ENCODE data around the gene GOLGA8R. TPM values are rescaled to one million over a fixed set of nuclear protein-coding genes. Genes with fewer than 3 reads are reported as not detected.
"Not testable (repeated sequence)": the region's sequence is repeated elsewhere in the genome, so short reads cannot be mapped to it uniquely, and the experiment has no call there.

The GOLGA8R gene, protein sequence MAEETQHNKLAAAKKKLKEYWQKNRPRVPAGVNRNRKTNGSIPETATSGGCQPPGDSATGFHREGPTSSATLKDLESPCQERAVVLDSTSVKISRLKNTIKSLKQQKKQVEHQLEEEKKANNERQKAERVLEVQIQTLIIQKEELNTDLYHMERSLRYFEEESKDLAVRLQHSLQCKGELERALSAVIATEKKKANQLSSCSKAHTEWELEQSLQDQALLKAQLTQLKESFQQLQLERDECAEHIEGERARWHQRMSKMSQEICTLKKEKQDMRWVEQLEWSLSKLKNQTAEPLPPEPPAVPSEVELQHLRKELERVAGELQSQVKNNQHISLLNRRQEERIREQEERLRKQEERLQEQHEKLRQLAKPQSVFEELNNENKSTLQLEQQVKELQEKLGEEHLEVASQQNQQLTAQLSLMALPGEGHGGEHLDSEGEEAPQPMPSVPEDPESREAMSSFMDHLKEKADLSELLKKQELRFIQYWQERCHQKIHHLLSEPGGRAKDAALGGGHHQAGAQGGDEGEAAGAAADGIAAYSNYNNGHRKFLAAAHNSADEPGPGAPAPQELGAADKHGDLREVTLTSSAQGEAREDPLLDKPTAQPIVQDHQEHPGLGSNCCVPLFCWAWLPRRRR
- total RNA-seq (2021) (0.90 and 1.4 TPM in 2 replicates), Bru-seq, nascent RNA (percentile 10 among the genes with signal in this experiment), BruChase-seq, experiment 1, labeled RNA remaining after a 2-hour chase (percentile 12 among the genes with signal in this experiment), BruChase-seq, experiment 2, labeled RNA remaining after a 6-hour chase (percentile 18 among the genes with signal in this experiment)
- long read RNA-seq = 0 reads

GRCh38 chr15:30414160-30414559 is at the start of gene GOLGA8R:
Gene GOLGA8R (minus strand): TSS chr15:30414260. CDS start chr15:30414162, 98 bp downstream.
- H2AFZ ChIP-seq; BruUV-seq (replicated peaks); H3K4me3 ChIP-seq; intact Hi-C loops (cut with micrococcal nuclease; ENCODE audit: unreplicated experiment); CTCF ChIA-PET; POLR2A ChIA-PET (ENCODE audit: unreplicated experiment); H3K4me2 ChIP-seq; H3F3A ChIP-seq (ENCODE audit: insufficient read depth, low read depth); H3K9me3 ChIP-seq (ENCODE audit: insufficient read depth, low read depth); H3K27ac ChIP-seq; H4K20me1 ChIP-seq (ENCODE audit: insufficient read depth); H3K36me3 ChIP-seq (ENCODE audit: low read depth); DNase-seq; H3K9me2 ChIP-seq (ENCODE audit: insufficient read depth); H3K4me1 ChIP-seq (replicated peaks; ENCODE audit: insufficient read depth); H3K27me3 ChIP-seq (ENCODE audit: insufficient read depth, low read depth); H3K79me2 ChIP-seq (ENCODE audit: low read depth): not testable (repeated sequence)

GRCh38 chr15:30463849-30464248 is 49.8 kb upstream of the GOLGA8R start:
- H3K79me2 ChIP-seq (ENCODE audit: low read depth); CTCF ChIA-PET; H2AFZ ChIP-seq; H3K36me3 ChIP-seq (ENCODE audit: low read depth); H3K27me3 ChIP-seq (ENCODE audit: insufficient read depth, low read depth); H3K4me1 ChIP-seq (replicated peaks; ENCODE audit: insufficient read depth); POLR2A ChIA-PET (ENCODE audit: unreplicated experiment); H3F3A ChIP-seq (ENCODE audit: insufficient read depth, low read depth); H3K27ac ChIP-seq; BruUV-seq (replicated peaks); H3K4me2 ChIP-seq; H4K20me1 ChIP-seq (ENCODE audit: insufficient read depth); H3K9me2 ChIP-seq (ENCODE audit: insufficient read depth); DNase-seq; H3K9me3 ChIP-seq (ENCODE audit: insufficient read depth, low read depth); H3K4me3 ChIP-seq; intact Hi-C loops (cut with micrococcal nuclease; ENCODE audit: unreplicated experiment): not testable (repeated sequence)

DNA sequence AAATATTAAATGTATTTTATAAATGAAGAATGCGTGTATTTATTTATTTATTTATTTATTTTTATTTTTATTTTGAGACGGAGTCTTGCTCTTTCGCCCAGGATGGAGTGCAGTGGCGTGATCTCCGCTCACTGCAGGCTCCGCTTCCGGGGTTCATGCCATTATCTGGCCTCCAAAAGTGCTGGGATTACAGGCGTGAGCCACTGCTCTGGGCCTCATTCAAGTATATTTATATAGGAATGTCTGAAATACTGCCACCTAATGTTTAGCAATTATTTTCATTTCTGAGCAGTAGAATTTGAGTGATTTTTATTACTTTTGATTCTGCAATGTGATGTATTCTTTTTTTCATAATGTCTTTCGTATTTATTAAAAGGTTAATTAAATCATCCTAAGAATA is 48.1 kb upstream of the GOLGA8R start:
- DNase-seq; H3K27me3 ChIP-seq (ENCODE audit: insufficient read depth, low read depth); H3K4me3 ChIP-seq; H3F3A ChIP-seq (ENCODE audit: insufficient read depth, low read depth); H3K4me1 ChIP-seq (replicated peaks; ENCODE audit: insufficient read depth); H3K9me3 ChIP-seq (ENCODE audit: insufficient read depth, low read depth); H3K36me3 ChIP-seq (ENCODE audit: low read depth); H4K20me1 ChIP-seq (ENCODE audit: insufficient read depth); H2AFZ ChIP-seq; POLR2A ChIA-PET (ENCODE audit: unreplicated experiment); H3K27ac ChIP-seq; intact Hi-C loops (cut with micrococcal nuclease; ENCODE audit: unreplicated experiment); CTCF ChIA-PET; H3K79me2 ChIP-seq (ENCODE audit: low read depth); H3K9me2 ChIP-seq (ENCODE audit: insufficient read depth); BruUV-seq (replicated peaks); H3K4me2 ChIP-seq: not testable (repeated sequence)

- H2AFZ ChIP-seq; H3K9me2 ChIP-seq (ENCODE audit: insufficient read depth); H3K36me3 ChIP-seq (ENCODE audit: low read depth); POLR2A ChIA-PET (ENCODE audit: unreplicated experiment); H3K27ac ChIP-seq; H3F3A ChIP-seq (ENCODE audit: insufficient read depth, low read depth); intact Hi-C loops (cut with micrococcal nuclease; ENCODE audit: unreplicated experiment); H3K4me1 ChIP-seq (replicated peaks; ENCODE audit: insufficient read depth); BruUV-seq (replicated peaks); H4K20me1 ChIP-seq (ENCODE audit: insufficient read depth); CTCF ChIA-PET; H3K79me2 ChIP-seq (ENCODE audit: low read depth); H3K4me2 ChIP-seq; H3K9me3 ChIP-seq (ENCODE audit: insufficient read depth, low read depth); H3K27me3 ChIP-seq (ENCODE audit: insufficient read depth, low read depth); H3K4me3 ChIP-seq: not testable (repeated sequence)
- DNase-seq = peak in 1 of 2 experiments; percentile 15
These were observed 38.6 kb upstream of the GOLGA8R start for GRCh38 chr15:30452702-30453101.

GRCh38 chr15:30438348-30438747 is 24.3 kb upstream of the GOLGA8R start:
- H3K36me3 ChIP-seq (ENCODE audit: low read depth); H2AFZ ChIP-seq; POLR2A ChIA-PET (ENCODE audit: unreplicated experiment); H3K27ac ChIP-seq; H4K20me1 ChIP-seq (ENCODE audit: insufficient read depth); H3K4me3 ChIP-seq; CTCF ChIA-PET; H3K9me2 ChIP-seq (ENCODE audit: insufficient read depth); intact Hi-C loops (cut with micrococcal nuclease; ENCODE audit: unreplicated experiment); H3K27me3 ChIP-seq (ENCODE audit: insufficient read depth, low read depth); H3K9me3 ChIP-seq (ENCODE audit: insufficient read depth, low read depth); BruUV-seq (replicated peaks); H3F3A ChIP-seq (ENCODE audit: insufficient read depth, low read depth); H3K4me2 ChIP-seq; H3K4me1 ChIP-seq (replicated peaks; ENCODE audit: insufficient read depth); DNase-seq; H3K79me2 ChIP-seq (ENCODE audit: low read depth): not testable (repeated sequence)

GRCh38 chr15:30435878-30436277 is 21.8 kb upstream of the GOLGA8R start:
- POLR2A ChIA-PET (ENCODE audit: unreplicated experiment); H3K36me3 ChIP-seq (ENCODE audit: low read depth); H3K9me3 ChIP-seq (ENCODE audit: insufficient read depth, low read depth); CTCF ChIA-PET; H3K4me2 ChIP-seq; H3K27me3 ChIP-seq (ENCODE audit: insufficient read depth, low read depth); H3K79me2 ChIP-seq (ENCODE audit: low read depth); H4K20me1 ChIP-seq (ENCODE audit: insufficient read depth); BruUV-seq (replicated peaks); H3K27ac ChIP-seq; H3F3A ChIP-seq (ENCODE audit: insufficient read depth, low read depth); H3K9me2 ChIP-seq (ENCODE audit: insufficient read depth); H2AFZ ChIP-seq; intact Hi-C loops (cut with micrococcal nuclease; ENCODE audit: unreplicated experiment); H3K4me1 ChIP-seq (replicated peaks; ENCODE audit: insufficient read depth); DNase-seq; H3K4me3 ChIP-seq: not testable (repeated sequence)

GRCh38 chr15:30420723-30421122 is 6.7 kb upstream of the GOLGA8R start:
- H2AFZ ChIP-seq; H3K27me3 ChIP-seq (ENCODE audit: insufficient read depth, low read depth); DNase-seq; BruUV-seq (replicated peaks); H3K4me3 ChIP-seq; H3F3A ChIP-seq (ENCODE audit: insufficient read depth, low read depth); H3K4me2 ChIP-seq; H3K36me3 ChIP-seq (ENCODE audit: low read depth); H3K79me2 ChIP-seq (ENCODE audit: low read depth); H3K27ac ChIP-seq; H4K20me1 ChIP-seq (ENCODE audit: insufficient read depth); H3K4me1 ChIP-seq (replicated peaks; ENCODE audit: insufficient read depth); intact Hi-C loops (cut with micrococcal nuclease; ENCODE audit: unreplicated experiment); CTCF ChIA-PET; POLR2A ChIA-PET (ENCODE audit: unreplicated experiment); H3K9me2 ChIP-seq (ENCODE audit: insufficient read depth); H3K9me3 ChIP-seq (ENCODE audit: insufficient read depth, low read depth): not testable (repeated sequence)

Data from PC-9 (cell line).